A673 (cell line): ENCODE results near the gene DESI1.

Experiments used
- CTCF ChIP-seq: fragments of 300-800, 200-600 bp; sonication (generic); conservative IDR thresholded peaks from 2 replicates; pipeline ENCODE4 v1.5.1; 2017; ENCODE audit warnings: low read depth, mild to moderate bottlenecking, antibody characterized with exemption, low read length, moderate library complexity, mixed read lengths
- EZH2 ChIP-seq: fragments of 200-600 bp; sonication (generic); IDR thresholded peaks from 2 replicates; pipeline ENCODE4 v1.6.1; 2017; ENCODE audit warnings: borderline replicate concordance, low read depth, mild to moderate bottlenecking, mixed read lengths, antibody characterized with exemption, low read length; ENCODE audit not compliant: poor library complexity, severe bottlenecking

- TF ChIP-seq CTCF (no peak), EZH2 (no peak)
Measured at GRCh38 chr22:41621099-41621910, 462 bp upstream of the DESI1 start, which contains the start of gene XRCC6.
